Anterior cingulate cortex (tissue), 58 donors: ENCODE measurements around the gene MSL2.
"Not testable (repeated sequence)": the region's sequence is repeated elsewhere in the genome, so short reads cannot be mapped to it uniquely, and the experiment has no call there.

Experiments
- DNase-seq, 58 donors: peaks; one replicate each; lab custom pipeline; 2025; lab: John Stamatoyannopoulos, UW

Gene MSL2

DNA sequence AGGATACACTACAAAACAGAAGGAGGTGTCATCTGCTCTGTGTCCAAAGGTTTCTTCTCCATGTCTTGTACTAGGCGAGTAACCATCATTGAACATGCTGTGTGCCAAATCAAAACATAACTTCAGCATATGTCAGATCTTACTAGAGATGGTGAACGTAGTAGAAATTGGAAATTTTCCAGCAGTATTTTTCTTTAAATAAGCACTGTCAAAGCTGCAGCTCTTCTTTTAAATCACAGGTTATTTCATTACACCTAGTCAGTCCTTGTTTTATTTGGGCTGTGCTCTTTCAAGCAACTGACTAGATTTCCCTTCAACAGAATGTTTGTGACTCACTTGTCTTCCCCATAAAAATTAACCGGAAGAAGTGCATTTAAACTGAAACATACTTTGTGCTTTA, 46.5 kb downstream of the MSL2 start:
- DNase-seq = no peak

DNA sequence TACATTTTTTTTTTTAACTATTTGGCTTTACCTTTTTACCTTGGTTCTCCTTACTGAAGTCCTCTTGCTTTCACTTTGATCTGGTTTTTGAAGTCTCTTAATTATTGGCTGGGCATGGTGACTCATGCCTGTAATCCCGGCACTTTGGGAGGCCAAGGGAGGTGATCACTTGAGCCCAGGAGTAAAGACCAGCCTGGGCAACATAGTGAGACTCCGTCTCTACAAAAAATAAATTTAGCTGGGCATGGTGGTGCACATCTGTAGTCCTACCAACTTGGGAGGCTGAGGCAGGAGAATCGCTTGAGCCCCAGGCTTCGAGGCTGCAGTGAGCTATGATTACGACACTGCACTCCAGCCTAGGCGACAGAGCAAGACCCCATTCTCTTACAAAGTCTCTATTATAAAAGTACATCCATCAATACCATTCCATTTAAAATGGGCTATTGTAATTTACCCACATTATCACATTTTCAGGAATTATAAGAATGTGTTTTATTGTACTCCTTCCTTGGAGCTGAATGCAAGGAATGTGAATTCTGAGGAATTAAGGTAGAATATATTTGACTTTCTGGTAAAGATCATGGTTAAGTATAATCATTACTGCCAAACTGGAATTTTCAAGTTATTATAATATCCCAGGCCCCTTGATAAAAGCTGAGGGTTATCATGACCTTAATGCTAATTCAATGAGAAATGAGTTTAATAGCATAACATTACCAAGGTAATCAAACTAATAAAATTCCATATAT, 49.0 kb downstream of the MSL2 start:
- no peak for DNase-seq

- not testable (repeated sequence) for DNase-seq
Measured at GRCh38 chr3:136144397-136144796, 51.7 kb downstream of the MSL2 start.

- DNase-seq = no peak
Measured at GRCh38 chr3:136142592-136142991, 53.5 kb downstream of the MSL2 start.

DNA sequence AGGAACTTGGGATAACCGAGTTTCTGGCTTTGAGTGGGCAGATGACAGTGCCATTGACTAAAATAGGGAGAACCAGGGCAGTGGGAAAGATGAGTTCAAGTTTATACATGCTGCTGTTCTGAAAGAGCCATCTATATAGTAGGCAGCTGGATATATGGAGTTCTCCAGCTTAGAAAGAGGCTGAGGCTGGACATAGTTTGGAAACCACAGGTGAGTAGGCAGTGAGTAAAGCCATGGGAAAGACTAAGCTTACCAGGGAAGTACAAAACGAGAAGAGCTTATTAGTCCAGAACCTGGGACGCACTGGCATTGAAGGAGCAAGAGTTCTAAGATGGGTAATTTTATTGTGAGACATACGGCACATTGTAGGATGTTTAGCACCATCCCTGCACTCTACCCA, 54.2 kb downstream of the MSL2 start:
- no peak for DNase-seq

DNA sequence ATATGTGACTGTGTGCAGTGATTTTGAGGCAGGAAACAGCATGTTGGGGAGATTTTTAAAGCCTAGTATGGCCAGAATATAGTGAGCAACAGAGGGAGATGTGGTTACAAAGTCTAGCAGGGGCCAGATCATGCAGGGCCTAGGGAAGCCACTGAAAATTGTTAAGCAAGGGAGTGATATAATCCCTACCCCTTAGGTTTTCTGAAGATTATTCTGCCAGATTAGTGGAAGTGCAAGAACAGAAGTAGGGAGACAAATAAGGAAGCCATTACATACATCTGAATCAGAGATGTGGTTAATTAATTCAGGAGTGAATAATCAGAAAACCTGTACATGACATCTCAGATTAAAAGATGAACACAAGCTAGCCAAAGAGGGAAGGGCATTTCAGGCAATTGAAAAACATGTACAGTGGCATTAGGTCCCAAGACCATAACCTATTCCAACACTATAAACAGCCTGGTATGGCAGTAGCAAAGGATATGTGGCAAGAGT, 54.8 kb downstream of the MSL2 start:
- no peak for DNase-seq

DNA sequence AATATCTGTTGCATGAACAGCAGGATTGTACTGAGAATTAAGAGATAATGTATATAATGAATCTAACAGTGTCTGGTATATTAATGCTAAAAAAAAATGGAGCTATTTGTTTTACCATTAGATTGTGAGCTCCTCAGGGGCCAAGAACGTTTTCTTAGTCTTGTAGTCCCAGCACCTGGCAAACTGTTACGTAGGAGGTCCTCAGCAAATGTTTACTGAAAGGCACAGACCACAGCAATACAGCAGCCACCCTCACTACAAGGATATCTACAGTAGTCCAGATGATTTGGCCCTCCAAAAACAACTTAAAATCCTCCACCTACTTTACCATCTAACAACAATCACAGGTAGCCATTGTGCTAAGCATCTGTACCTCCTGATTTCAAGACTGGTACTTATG, 59.7 kb downstream of the MSL2 start:
- no peak for DNase-seq

DNA sequence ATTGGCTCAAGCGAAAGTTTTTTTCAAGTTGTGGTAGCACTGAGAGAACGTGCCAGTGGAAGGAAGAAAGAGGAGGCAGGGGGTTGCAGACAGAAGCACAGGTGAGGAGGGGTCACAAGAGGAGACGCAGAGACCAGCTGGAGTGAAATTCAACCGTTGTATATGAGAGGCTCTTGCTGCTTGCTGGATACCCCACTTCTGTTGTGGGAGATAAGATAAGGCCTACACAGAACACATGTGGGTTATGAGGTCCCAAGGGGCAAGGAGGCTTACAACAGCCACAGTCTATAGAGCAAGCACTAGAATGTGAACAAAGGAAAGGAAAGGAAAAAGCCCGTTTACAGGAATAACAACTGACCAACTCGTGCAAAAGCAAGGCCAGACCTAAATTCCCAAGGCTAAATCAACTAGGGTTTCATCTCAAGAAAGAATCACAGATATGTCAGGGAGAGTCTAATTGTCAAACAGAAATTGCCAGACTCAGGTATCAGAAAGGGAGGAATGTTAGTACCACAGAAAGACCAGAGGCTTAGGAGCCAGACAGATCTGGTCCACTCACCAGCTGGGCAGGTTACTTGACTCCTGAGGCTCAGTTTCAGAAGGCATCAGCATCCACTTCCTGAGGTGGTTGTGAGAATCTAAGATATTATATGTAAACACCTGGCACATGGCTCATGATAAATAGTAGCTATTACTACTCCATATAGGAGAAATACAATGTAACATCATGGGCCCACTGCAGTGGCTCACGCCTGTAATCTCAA, 60.9 kb downstream of the MSL2 start:
- DNase-seq = no peak

DNA sequence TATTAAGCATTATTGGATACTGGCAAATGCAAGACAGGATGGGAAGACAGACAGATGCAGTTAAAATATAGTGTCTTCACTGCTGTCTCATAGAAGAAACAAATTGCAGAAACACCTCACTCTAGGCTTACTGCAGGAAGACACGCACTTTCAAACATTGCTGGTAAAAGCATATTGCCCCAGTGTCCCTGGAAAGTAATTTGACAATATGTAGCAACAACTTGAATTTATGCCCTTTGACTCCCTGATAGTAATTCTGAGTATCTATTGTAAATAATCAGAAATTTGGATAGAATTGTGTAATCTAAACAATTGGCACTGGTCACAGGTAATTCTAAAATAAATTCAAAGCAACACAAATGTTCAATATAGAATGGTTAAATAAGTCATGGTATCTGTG, 62.0 kb downstream of the MSL2 start:
- no peak for DNase-seq

- not testable (repeated sequence) for DNase-seq
Measured at GRCh38 chr3:136131647-136132046, 64.5 kb downstream of the MSL2 start.

DNA sequence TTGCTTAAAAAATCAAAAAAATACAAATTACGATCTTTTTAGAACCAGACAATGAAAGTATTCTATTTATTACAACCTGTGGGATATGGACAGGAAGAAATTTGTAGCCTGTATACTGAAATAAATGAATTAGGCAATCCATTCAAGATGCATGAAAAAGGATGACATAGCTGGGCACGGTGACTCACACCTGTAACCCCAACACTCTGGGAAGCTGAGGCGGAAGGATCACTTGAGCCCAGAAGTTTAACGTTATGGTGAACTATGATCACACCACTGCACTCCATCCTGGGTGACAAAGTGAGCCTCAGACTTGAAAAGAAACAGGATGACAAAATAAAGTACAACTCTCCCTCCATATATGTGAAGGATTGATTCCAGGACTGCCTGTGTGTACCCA, 74.1 kb downstream of the MSL2 start:
- DNase-seq = no peak

DNA sequence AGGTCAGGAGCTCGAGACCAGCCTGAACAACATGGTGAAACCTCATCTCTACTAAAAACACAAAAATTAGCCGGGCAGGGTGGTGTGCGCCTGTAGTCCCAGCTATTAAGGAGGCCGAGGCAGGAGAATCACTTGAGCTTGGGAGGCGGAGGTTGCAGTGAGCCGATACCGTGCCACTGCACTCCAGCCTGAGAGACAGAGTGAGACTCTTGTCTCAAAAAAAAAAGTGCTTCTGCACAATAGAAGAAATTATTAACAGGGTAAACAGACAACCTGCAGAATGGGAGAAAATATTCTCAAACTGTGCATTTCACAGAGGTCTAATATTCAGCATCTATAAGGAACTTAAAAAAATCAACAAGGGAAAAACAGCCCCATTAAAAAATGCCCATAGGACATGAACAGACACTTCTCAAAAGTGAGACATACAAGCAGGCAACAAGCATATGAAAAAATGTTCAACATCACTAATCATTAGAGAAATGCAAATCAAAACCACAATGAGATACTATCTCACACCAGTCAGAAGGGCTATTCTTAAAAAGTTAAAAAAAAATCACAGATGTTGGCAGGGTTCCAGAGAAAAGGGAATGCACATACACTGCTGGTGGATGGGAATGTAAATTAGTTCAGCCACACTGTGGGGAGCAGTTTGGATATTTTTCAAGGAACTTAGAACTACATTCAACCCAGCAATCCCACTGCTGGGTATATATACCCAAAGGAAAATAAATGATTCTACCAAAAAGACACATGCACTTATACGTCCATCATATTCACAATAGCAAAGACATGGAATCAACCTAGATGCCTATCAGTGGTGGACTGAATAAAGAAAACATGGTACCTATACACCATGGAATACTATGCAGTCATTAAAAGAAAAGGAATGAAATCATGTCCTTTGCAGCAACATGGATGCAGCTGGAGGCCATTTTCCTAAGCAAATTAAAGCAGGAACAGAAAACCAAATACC, 75.5 kb downstream of the MSL2 start:
- DNase-seq = no peak

GRCh38 chr3:136119783-136120182, 76.4 kb downstream of the MSL2 start:
- not testable (repeated sequence) for DNase-seq

- DNase-seq = not testable (repeated sequence)
Measured at GRCh38 chr3:136119332-136119731, 76.8 kb downstream of the MSL2 start.

DNA sequence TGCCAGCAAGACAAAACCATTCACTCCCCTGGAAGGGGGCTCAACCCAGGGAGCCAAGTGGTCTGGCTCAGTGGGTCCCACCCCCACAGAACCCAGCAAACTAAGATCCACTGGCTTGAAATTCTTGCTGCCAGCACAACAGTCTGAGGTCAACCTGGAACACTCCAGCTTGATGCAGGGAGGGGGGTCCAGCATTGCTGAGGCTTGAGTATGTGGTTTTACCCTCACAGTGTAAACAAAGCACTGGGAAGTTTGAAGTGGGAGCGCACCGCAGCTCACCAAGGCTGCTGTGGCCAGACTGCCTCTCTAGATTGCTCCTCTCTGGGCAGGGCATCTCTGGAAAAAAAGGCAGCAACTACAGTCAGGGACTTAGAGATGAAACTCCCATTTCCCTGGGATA, 81.7 kb downstream of the MSL2 start:
- DNase-seq = no peak

- no peak for DNase-seq
Measured at GRCh38 chr3:136110481-136110880, 85.7 kb downstream of the MSL2 start.

- DNase-seq = no peak
Measured at GRCh38 chr3:136109499-136109898, 86.6 kb downstream of the MSL2 start.

GRCh38 chr3:136106101-136106500, 90.0 kb downstream of the MSL2 start:
- DNase-seq = no peak

DNA sequence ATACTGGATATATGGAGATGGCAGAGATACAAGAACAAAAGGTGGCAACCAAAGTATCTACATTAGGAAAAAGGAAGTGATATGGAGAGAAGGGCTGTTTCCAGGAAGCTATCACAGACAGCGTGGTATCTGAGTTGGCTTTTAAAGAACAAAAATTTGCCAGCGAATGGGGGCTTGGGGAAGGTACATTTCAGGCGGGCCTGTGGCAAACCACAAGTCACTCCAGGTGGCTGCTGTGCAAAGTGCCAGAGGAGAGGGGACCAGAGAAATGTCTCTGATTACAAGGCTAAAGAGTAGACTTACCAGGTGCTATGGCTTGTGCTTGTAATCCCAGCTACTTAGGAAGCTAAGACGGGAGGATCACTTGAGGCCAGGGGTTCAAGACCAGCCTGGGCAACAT, 91.1 kb downstream of the MSL2 start:
- no peak for DNase-seq
